OCI-LY1 (cell line): ENCODE measurements around the gene CCNE1.

ENCODE experiments used
- H2AFZ ChIP-seq: fragments of 200-600 bp; sonication (generic), shearing (Covaris generic); 2 replicates; pipeline ENCODE4 v1.6.0; 2014; ENCODE audit warnings: antibody characterized with exemption, mild to moderate bottlenecking, low read length
- H3F3A ChIP-seq: fragments of 200-600 bp; sonication (generic), shearing (Covaris generic); 2 replicates; pipeline ENCODE4 v1.6.0; 2014; ENCODE audit warnings: mild to moderate bottlenecking, antibody characterized with exemption, low read length, moderate library complexity; ENCODE audit not compliant: insufficient read depth
- H3K27ac ChIP-seq: fragments of 200-600 bp; sonication (generic); 2 replicates; pipeline ENCODE4 v1.5.1; 2014; ENCODE audit warnings: low read length, mixed run types, mild to moderate bottlenecking, low read depth; ENCODE audit not compliant: poor library complexity, severe bottlenecking
- H3K27me3 ChIP-seq: fragments of 200-600 bp; sonication (generic); 2 replicates; pipeline ENCODE4 v1.6.0; 2014; ENCODE audit warnings: antibody characterized with exemption, mild to moderate bottlenecking, low read length, moderate library complexity; ENCODE audit not compliant: insufficient read depth
- H3K36me3 ChIP-seq: fragments of 200-600 bp; sonication (generic); 2 replicates; pipeline ENCODE4 v1.6.1; 2014; ENCODE audit warnings: mild to moderate bottlenecking, antibody characterized with exemption, low read length, moderate library complexity, mixed read lengths; ENCODE audit not compliant: insufficient read depth
- H3K4me1 ChIP-seq: fragments of 200-600 bp; sonication (generic); 2 replicates; pipeline ENCODE4 v1.5.1; 2014; ENCODE audit warnings: mild to moderate bottlenecking, low read length, moderate library complexity; ENCODE audit not compliant: insufficient read depth, severe bottlenecking
- H3K4me2 ChIP-seq: fragments of 200-600 bp; sonication (generic), shearing (Covaris generic); 2 replicates; pipeline ENCODE4 v1.6.1; 2014; ENCODE audit warnings: low read length
- H3K4me3 ChIP-seq: fragments of 200-600 bp; sonication (generic); 2 replicates; pipeline ENCODE4 v1.5.1; 2014; ENCODE audit warnings: low read length, low read depth, mild to moderate bottlenecking, mixed read lengths; ENCODE audit not compliant: poor library complexity, severe bottlenecking
- H3K79me2 ChIP-seq: fragments of 200-600 bp; shearing (Covaris generic); 2 replicates; pipeline ENCODE4 v1.6.1; 2016; ENCODE audit warnings: mixed run types, low read length, mixed read lengths; ENCODE audit not compliant: insufficient read depth
- H3K9ac ChIP-seq: fragments of 200-600 bp; sonication (generic), shearing (Covaris generic); 2 replicates; pipeline ENCODE4 v1.6.1; 2014; ENCODE audit warnings: mild to moderate bottlenecking, low read length, mixed read lengths
- H3K9me2 ChIP-seq: fragments of 200-600 bp; sonication (generic), shearing (Covaris generic); 2 replicates; pipeline ENCODE4 v1.6.1; 2014; ENCODE audit warnings: low read depth, mild to moderate bottlenecking, low read length, mixed read lengths
- H3K9me3 ChIP-seq: fragments of 200-600 bp; shearing (Covaris generic); 2 replicates; pipeline ENCODE4 v1.6.1; 2014; ENCODE audit warnings: low read length, mixed read lengths
- H4K20me1 ChIP-seq: fragments of 200-600 bp; sonication (generic), shearing (Covaris generic); 2 replicates; pipeline ENCODE4 v1.6.0; 2016; ENCODE audit warnings: mild to moderate bottlenecking, low read length; ENCODE audit not compliant: insufficient read depth
- CTCF ChIP-seq: fragments of 200-600 bp; sonication (generic), shearing (Covaris generic); IDR thresholded peaks from 2 replicates; pipeline ENCODE4 v1.5.1; 2017; ENCODE audit warnings: mild to moderate bottlenecking, antibody characterized with exemption, low read length, moderate library complexity, mixed read lengths
- EZH2 ChIP-seq: fragments of 200-600 bp; sonication (generic), shearing (Covaris generic); IDR thresholded peaks from 2 replicates; pipeline ENCODE4 v1.8.0; 2017; ENCODE audit warnings: borderline replicate concordance, mixed run types, mild to moderate bottlenecking, antibody characterized with exemption, low read length, moderate library complexity, mixed read lengths

Gene CCNE1

GRCh38 chr19:29785955-29786589 lies 25.7 kb upstream of the CCNE1 start:
- H3F3A ChIP-seq, result no peaks in the 10 kb centered on the region
- 0 out of 2 replicates have a peak, but pooled peaks cover 4% of the 10 kb centered on the region for H3K27me3 ChIP-seq
- H3K4me1 ChIP-seq, result no peaks in the 10 kb centered on the region
- no peaks in the 10 kb centered on the region for H4K20me1 ChIP-seq
- H3K79me2 ChIP-seq, result no peaks in the 10 kb centered on the region
- no peak overlapping the region for H3K4me2 ChIP-seq
- H3K9me3 ChIP-seq, result no peaks in the 10 kb centered on the region
- no peak overlapping the region for H2AFZ ChIP-seq
- H3K27ac ChIP-seq, result no peak overlapping the region
- no peak overlapping the region for H3K4me3 ChIP-seq
- no peaks in the 10 kb centered on the region for H3K9me2 ChIP-seq
- no peak overlapping the region for H3K9ac ChIP-seq
- H3K36me3 ChIP-seq, result no peaks in the 10 kb centered on the region
- TF ChIP-seq EZH2, result no peak
- TF ChIP-seq CTCF, result peak; percentile 65

GRCh38 chr19:29787281-29787680 lies 24.5 kb upstream of the CCNE1 start:
- no peak overlapping the region for H3K9ac ChIP-seq
- H2AFZ ChIP-seq, result no peak overlapping the region
- no peaks in the 10 kb centered on the region for H3F3A ChIP-seq
- H4K20me1 ChIP-seq, result no peaks in the 10 kb centered on the region
- H3K4me3 ChIP-seq, result no peak overlapping the region
- no peak overlapping the region for H3K27ac ChIP-seq
- H3K9me3 ChIP-seq, result no peaks in the 10 kb centered on the region
- H3K79me2 ChIP-seq, result no peaks in the 10 kb centered on the region
- no peak for TF ChIP-seq EZH2
- TF ChIP-seq CTCF, result no peak
- no peak overlapping the region for H3K4me2 ChIP-seq
- H3K9me2 ChIP-seq, result no peaks in the 10 kb centered on the region
- no peaks in the 10 kb centered on the region for H3K36me3 ChIP-seq
- H3K27me3 ChIP-seq, result 0 out of 2 replicates have a peak, but pooled peaks cover 4% of the 10 kb centered on the region
- H3K4me1 ChIP-seq, result no peaks in the 10 kb centered on the region

- no peaks in the 10 kb centered on the region for H3K9me3 ChIP-seq
- H4K20me1 ChIP-seq, result no peaks in the 10 kb centered on the region
- H3K27ac ChIP-seq, result no peak overlapping the region
- H3K4me3 ChIP-seq, result no peak overlapping the region
- H3K36me3 ChIP-seq, result no peaks in the 10 kb centered on the region
- no peaks in the 10 kb centered on the region for H3K79me2 ChIP-seq
- TF ChIP-seq CTCF (no peak), EZH2 (no peak)
- no peak overlapping the region for H2AFZ ChIP-seq
- H3K9ac ChIP-seq, result no peak overlapping the region
- H3K4me2 ChIP-seq, result no peak overlapping the region
- H3K27me3 ChIP-seq, result 0 out of 2 replicates have a peak, but pooled peaks cover 4% of the 10 kb centered on the region
- H3K4me1 ChIP-seq, result no peaks in the 10 kb centered on the region
- H3F3A ChIP-seq, result no peaks in the 10 kb centered on the region
- no peaks in the 10 kb centered on the region for H3K9me2 ChIP-seq
Measured at GRCh38 chr19:29789007-29789406, 22.8 kb upstream of the CCNE1 start.
